ENCODE results near the gene MXD4.
"Not testable (repeated sequence)": the region's sequence is repeated elsewhere in the genome, so short reads cannot be mapped to it uniquely, and the experiment has no call there.

MXD4 gene

DNA sequence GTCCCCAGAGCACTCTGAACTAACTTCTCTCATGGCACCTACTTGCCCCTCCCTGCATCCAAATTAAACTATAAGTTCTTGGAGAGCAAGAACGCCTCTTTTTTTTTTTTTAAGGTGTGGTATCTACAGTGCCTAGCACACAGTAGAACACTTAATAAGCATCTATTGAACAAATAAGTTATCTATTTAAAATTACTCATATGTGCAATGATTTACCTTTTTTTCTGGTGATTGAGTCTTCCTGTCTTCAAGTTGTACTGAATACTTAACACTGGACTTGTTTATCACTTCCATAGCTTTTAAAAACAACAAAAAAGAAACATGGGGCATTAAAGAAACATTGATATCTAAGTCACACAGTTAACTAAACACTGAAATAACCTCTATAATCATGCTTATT lies 49.1 kb downstream of the MXD4 start:
- H3K4me3 ChIP-seq (ENCODE audit: low read depth, low read length) = no peak overlapping the region
- TF ChIP-seq, protein P1, sequence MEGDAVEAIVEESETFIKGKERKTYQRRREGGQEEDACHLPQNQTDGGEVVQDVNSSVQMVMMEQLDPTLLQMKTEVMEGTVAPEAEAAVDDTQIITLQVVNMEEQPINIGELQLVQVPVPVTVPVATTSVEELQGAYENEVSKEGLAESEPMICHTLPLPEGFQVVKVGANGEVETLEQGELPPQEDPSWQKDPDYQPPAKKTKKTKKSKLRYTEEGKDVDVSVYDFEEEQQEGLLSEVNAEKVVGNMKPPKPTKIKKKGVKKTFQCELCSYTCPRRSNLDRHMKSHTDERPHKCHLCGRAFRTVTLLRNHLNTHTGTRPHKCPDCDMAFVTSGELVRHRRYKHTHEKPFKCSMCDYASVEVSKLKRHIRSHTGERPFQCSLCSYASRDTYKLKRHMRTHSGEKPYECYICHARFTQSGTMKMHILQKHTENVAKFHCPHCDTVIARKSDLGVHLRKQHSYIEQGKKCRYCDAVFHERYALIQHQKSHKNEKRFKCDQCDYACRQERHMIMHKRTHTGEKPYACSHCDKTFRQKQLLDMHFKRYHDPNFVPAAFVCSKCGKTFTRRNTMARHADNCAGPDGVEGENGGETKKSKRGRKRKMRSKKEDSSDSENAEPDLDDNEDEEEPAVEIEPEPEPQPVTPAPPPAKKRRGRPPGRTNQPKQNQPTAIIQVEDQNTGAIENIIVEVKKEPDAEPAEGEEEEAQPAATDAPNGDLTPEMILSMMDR (IDR thresholded peaks at IDR 0.05; ENCODE audit: low read depth, low read length, missing control alignments) = no peak
- DNase-seq (ENCODE audit: low read depth) = no peak

GRCh38 chr4:2202789-2203188 lies 59.1 kb downstream of the MXD4 start:
- not testable (repeated sequence) for H3K4me3 ChIP-seq (ENCODE audit: low read depth, low read length); DNase-seq (ENCODE audit: low read depth)
